Liver (tissue), 9 donors: ENCODE results near the gene PAX8. TPM values are rescaled to one million over a fixed set of nuclear protein-coding genes. Genes with fewer than 3 reads are reported as not detected.

ENCODE experiments used
- DNase-seq: peaks from one replicate; pipeline ENCODE4 v3.0.0-alpha.2; 2017; ENCODE audit warnings: low spot score
- H3K27ac ChIP-seq, 2 donors: one replicate each; pipeline ENCODE4 v1.7.0; 2013; ENCODE audit warnings: inconsistent platforms in 2 of 2, low read length in 2 of 2, control low read depth in 1 of 2, low read depth in 1 of 2, mild to moderate bottlenecking in 1 of 2
- H3K27me3 ChIP-seq, 4 donors: one replicate each; pipeline versions ENCODE4 v1.6.1 to v1.7.0; 2013; ENCODE audit warnings: low read length in 3 of 4, inconsistent platforms in 1 of 4, mild to moderate bottlenecking in 1 of 4, moderate library complexity in 1 of 4; ENCODE audit not compliant: control insufficient read depth in 4 of 4, insufficient read depth in 4 of 4
- H3K36me3 ChIP-seq, 4 donors: one replicate each; pipeline versions ENCODE4 v1.6.1 to v1.7.0; 2013; ENCODE audit warnings: low read length in 3 of 4, mild to moderate bottlenecking in 3 of 4, low read depth in 1 of 4, moderate library complexity in 1 of 4; ENCODE audit not compliant: control insufficient read depth in 4 of 4, insufficient read depth in 3 of 4
- H3K4me1 ChIP-seq, 4 donors: one replicate each; pipeline versions ENCODE4 v1.6.1 to v1.7.0; 2013; ENCODE audit warnings: low read length in 3 of 4, mild to moderate bottlenecking in 3 of 4, moderate library complexity in 1 of 4; ENCODE audit not compliant: control insufficient read depth in 4 of 4, insufficient read depth in 4 of 4
- H3K4me3 ChIP-seq, 3 donors: one replicate each; pipeline versions ENCODE4 v1.6.1 to v1.7.0; 2013; ENCODE audit warnings: low read length in 3 of 3, control low read depth in 1 of 3, low read depth in 1 of 3, mild to moderate bottlenecking in 1 of 3
- H3K9ac ChIP-seq, 2 donors: one replicate each; pipeline ENCODE4 v1.7.0; 2013; ENCODE audit warnings: low read length in 2 of 2, mild to moderate bottlenecking in 2 of 2, moderate library complexity in 2 of 2, control low read depth in 1 of 2, low read depth in 1 of 2
- H3K9me3 ChIP-seq, 4 donors: one replicate each; pipeline versions ENCODE4 v1.6.1 to v1.7.0; 2013; ENCODE audit warnings: low read length in 3 of 4; ENCODE audit not compliant: control insufficient read depth in 4 of 4
- CTCF ChIP-seq: fragments of 150-350 bp; IDR thresholded peaks from 2 replicates; pipeline ENCODE4 v1.5.1; 2017; ENCODE audit warnings: improper control_type of control experiment, low read depth, low read length; ENCODE audit not compliant: missing input control
- EGR1 ChIP-seq, 2 donors: IDR thresholded peaks; 2 replicates each; pipeline ENCODE4 v1.6.1; 2016 to 2018; ENCODE audit warnings: antibody characterized with exemption in 2 of 2, low read depth in 2 of 2
- FOXA1 ChIP-seq: IDR thresholded peaks from 2 replicates; pipeline ENCODE4 v1.6.1; 2016; ENCODE audit warnings: antibody characterized with exemption
- FOXA2 ChIP-seq: IDR thresholded peaks from 2 replicates; pipeline ENCODE4 v1.6.1; 2016; ENCODE audit warnings: antibody characterized with exemption
- GABPA ChIP-seq, 2 donors: IDR thresholded peaks in 1 of 2; conservative IDR thresholded peaks in 1 of 2; 2 replicates each; pipeline ENCODE4 v1.6.1; 2016; ENCODE audit warnings: antibody characterized with exemption in 2 of 2, mild to moderate bottlenecking in 1 of 2, moderate library complexity in 1 of 2
- HNF4A ChIP-seq, 2 donors: conservative IDR thresholded peaks; 2 replicates each; pipeline ENCODE4 v1.6.1; 2016; ENCODE audit warnings: antibody characterized with exemption in 2 of 2, mild to moderate bottlenecking in 2 of 2
- HNF4G ChIP-seq: IDR thresholded peaks from 2 replicates; pipeline ENCODE4 v1.6.1; 2016; ENCODE audit warnings: antibody characterized with exemption
- JUND ChIP-seq, 2 donors: IDR thresholded peaks; 2 replicates each; pipeline ENCODE4 v1.6.1; 2016; ENCODE audit warnings: antibody characterized with exemption in 2 of 2
- MAX ChIP-seq: IDR thresholded peaks from 2 replicates; pipeline ENCODE4 v1.6.1; 2016; ENCODE audit warnings: antibody characterized with exemption
- NR2F2 ChIP-seq: IDR thresholded peaks from 2 replicates; pipeline ENCODE4 v1.6.1; 2016; ENCODE audit warnings: antibody characterized with exemption
- RAD21 ChIP-seq, 2 donors: IDR thresholded peaks; 2 replicates each; pipeline ENCODE4 v1.6.1; 2016; ENCODE audit warnings: antibody characterized with exemption in 2 of 2, mild to moderate bottlenecking in 2 of 2
- REST ChIP-seq: IDR thresholded peaks from 2 replicates; pipeline ENCODE4 v1.6.1; 2016; ENCODE audit warnings: antibody characterized with exemption, mild to moderate bottlenecking
- RXRA ChIP-seq, 2 donors: IDR thresholded peaks; 2 replicates each; pipeline ENCODE4 v1.6.1; 2017 to 2018; ENCODE audit warnings: antibody characterized with exemption in 2 of 2, mild to moderate bottlenecking in 1 of 2
- SP1 ChIP-seq: IDR thresholded peaks from 2 replicates; pipeline ENCODE4 v1.6.1; 2018; ENCODE audit warnings: antibody characterized with exemption, mild to moderate bottlenecking
- TAF1 ChIP-seq: conservative IDR thresholded peaks from 2 replicates; pipeline ENCODE4 v1.6.1; 2016; ENCODE audit warnings: antibody characterized with exemption, mild to moderate bottlenecking
- YY1 ChIP-seq: IDR thresholded peaks from 2 replicates; pipeline ENCODE4 v1.6.1; 2016; ENCODE audit warnings: antibody characterized with exemption, mild to moderate bottlenecking
- ZBTB33 ChIP-seq: IDR thresholded peaks from 2 replicates; pipeline ENCODE4 v1.6.1; 2016; ENCODE audit warnings: antibody characterized with exemption
- WGBS: extraction: QIAGEN DNeasy Blood & Tissue Kit; methylation state at CpG from one replicate; pipeline ENCODE4 v1.1.7; 2013; 5-methylcytosine and 5-hydroxymethylcytosine counted together
- polyA plus RNA-seq, 2 donors: library from polyadenylated mRNA; stranded (reverse) in 1 of 2; unstranded in 1 of 2; fragments of 200-250 nt in 1 of 2; fragments of >200 nt in 1 of 2; fragmentation: Nextera tagmentation in 1 of 2; extraction: Ambion mirVana in 1 of 2; gene quantifications; one replicate each; pipeline versions ENCODE4 v1.2.1 to v1.2.3, GENCODE V29; 2013 to 2015
- total RNA-seq, 2 donors: library from RNA; depleted of rRNA; stranded (reverse); fragments of >200 nt; gene quantifications; one replicate each; pipeline ENCODE4 v1.2.3, GENCODE V29; 2014
- donor health status: healthy.
- donor health status: healthy.
- donor health status: healthy.
- donor health status: healthy.
- donor health status: healthy.

Gene PAX8
- total and polyA plus RNA-seq, 4 donors = 0.09 to 0.85 (median 0.33) TPM

GRCh38 chr2:113217455-113218282 is 61.1 kb downstream of the PAX8 start:
- Histone ChIP-seq H3K9ac (peak overlapping the region in 1 of 2 donors; percentile 73), H3K27ac (peak overlapping the region; percentile 83 to 88), H3K9me3 (no peaks in the 10 kb centered on the region), H3K36me3 (no peaks in the 10 kb centered on the region), H3K4me3 (no peak overlapping the region), H3K27me3 (no peaks in the 10 kb centered on the region), H3K4me1 (peaks cover 17 to 29% (median 25%) of the 10 kb centered on the region in 4 donors)
- no peak for DNase-seq
- WGBS = 79% methylated on average over 15 of the region's 15 CpGs
- TF ChIP-seq TAF1 (no peak), FOXA1 (no peak), ZBTB33 (no peak), EGR1 (IDR thresholded peaks at IDR 0.05; ENCODE audit: low read depth in 2 of 2) (no peak), GABPA (IDR thresholded peaks at IDR 0.05 in 1 of 2, conservative IDR thresholded peaks at IDR 0.05 in 1 of 2) (no peak), RXRA (IDR thresholded peaks at IDR 0.05) (no peak), MAX (no peak), FOXA2 (no peak), HNF4A (conservative IDR thresholded peaks at IDR 0.05) (no peak), SP1 (no peak), JUND (IDR thresholded peaks at IDR 0.05) (no peak), NR2F2 (no peak)

GRCh38 chr2:113216891-113217454 is 61.7 kb downstream of the PAX8 start:
- Histone ChIP-seq H3K4me1 (peaks cover 17 to 29% (median 25%) of the 10 kb centered on the region in 4 donors), H3K9ac (no peak overlapping the region)
- WGBS = 86% methylated on average over 6 of the region's 6 CpGs

More at GRCh38 chr2:113216891-113217454, 61.7 kb downstream of the PAX8 start:
- H3K36me3 ChIP-seq = no peaks in the 10 kb centered on the region
- H3K9me3 ChIP-seq = no peaks in the 10 kb centered on the region
- H3K27me3 ChIP-seq = no peaks in the 10 kb centered on the region
- no peak overlapping the region for H3K4me3 ChIP-seq
- no peak for DNase-seq
- peak overlapping the region in 1 of 2 donors; percentile 83 for H3K27ac ChIP-seq
- no peak for TF ChIP-seq HNF4G
- no peak for TF ChIP-seq RAD21 (IDR thresholded peaks at IDR 0.05)
- TF ChIP-seq EGR1 (IDR thresholded peaks at IDR 0.05; ENCODE audit: low read depth in 2 of 2) = no peak
- TF ChIP-seq RXRA (IDR thresholded peaks at IDR 0.05) = no peak
- no peak for TF ChIP-seq REST
- TF ChIP-seq YY1 = no peak
- no peak for TF ChIP-seq NR2F2
- TF ChIP-seq FOXA2 = no peak
- TF ChIP-seq CTCF = no peak
- no peak for TF ChIP-seq HNF4A (conservative IDR thresholded peaks at IDR 0.05)
- no peak for TF ChIP-seq MAX
- TF ChIP-seq FOXA1 = no peak
